Body of pancreas (tissue), 4 donors: Measurements from ENCODE around the gene OXTR. TPM values are rescaled to one million over a fixed set of nuclear protein-coding genes. Genes with fewer than 3 reads are reported as not detected.

Experiments used
- ATAC-seq: fragments of 150-250 bp; one replicate; pipeline ENCODE4 v1.9.1; 2016
- DNase-seq, 4 donors: peaks; one replicate each; pipeline ENCODE4 v3.0.0-alpha.2; 2019
- H3K27ac ChIP-seq, 4 donors: fragments of 200-600 bp; sonication (generic); 1 replicate in 3 of 4; 2 replicates in 1 of 4; pipeline versions ENCODE4 v1.5.1 to v1.6.1; 2016 to 2019; ENCODE audit warnings: mild to moderate bottlenecking in 1 of 4, mixed read lengths in 1 of 4, moderate library complexity in 1 of 4
- H3K27me3 ChIP-seq, 2 donors: fragments of 200-600 bp; sonication (generic); one replicate each; pipeline ENCODE4 v1.6.0; 2016; ENCODE audit warnings: mild to moderate bottlenecking in 1 of 2
- H3K36me3 ChIP-seq, 2 donors: fragments of 200-600 bp; sonication (generic); replicated peaks in 1 of 2; 2 replicates each; pipeline ENCODE4 v1.5.1; 2016; ENCODE audit warnings: low read depth in 2 of 2; ENCODE audit not compliant: insufficient read depth in 1 of 2
- H3K4me1 ChIP-seq: fragments of 200-600 bp; sonication (generic); one replicate; pipeline ENCODE4 v1.6.0; 2016
- H3K4me3 ChIP-seq, 2 donors: fragments of 200-600 bp; sonication (generic); 1 replicate in 1 of 2; 2 replicates in 1 of 2; pipeline ENCODE4 v1.5.1; 2016 to 2019
- H3K9me3 ChIP-seq, 3 donors: fragments of 200-600 bp; sonication (generic); 1 replicate in 2 of 3; 2 replicates in 1 of 3; pipeline ENCODE4 v1.5.1; 2016
- POLR2A ChIP-seq, 3 donors: fragments of 450-650 bp; IDR thresholded peaks; one replicate each; pipeline ENCODE4 v1.6.1; 2016; ENCODE audit warnings: antibody characterized with exemption in 3 of 3, mild to moderate bottlenecking in 2 of 3
- WGBS, 2 donors: methylation state at CpG; one replicate each; pipeline ENCODE4 v1.1.5; 2017; 5-methylcytosine and 5-hydroxymethylcytosine counted together
- intact Hi-C: fragments of 100-400 bp; cut with DNase I; formaldehyde crosslinking; loops from one replicate; pipeline ENCODE4 v1.15.1; 2023
- total RNA-seq, 2 donors: library from RNA; depleted of rRNA; stranded (reverse); fragments of >200 nt; gene quantifications; one replicate each; pipeline ENCODE4 v1.1.0, GENCODE V29; 2016
- TF ChIP-seq, protein P1 (sequence below), 7 experiments: fragments of 450-650 bp in 4 of 7; fragments of 200-600 bp in 3 of 7; sonication (generic) in 3 of 7; IDR thresholded peaks; one replicate each; pipeline ENCODE4 v1.5.1; 2016 to 2019; ENCODE audit warnings: antibody characterized with exemption in 7 of 7

Gene OXTR
- total RNA-seq, 2 donors from 2014 or later: 0.33 TPM; not detected in 1

DNA sequence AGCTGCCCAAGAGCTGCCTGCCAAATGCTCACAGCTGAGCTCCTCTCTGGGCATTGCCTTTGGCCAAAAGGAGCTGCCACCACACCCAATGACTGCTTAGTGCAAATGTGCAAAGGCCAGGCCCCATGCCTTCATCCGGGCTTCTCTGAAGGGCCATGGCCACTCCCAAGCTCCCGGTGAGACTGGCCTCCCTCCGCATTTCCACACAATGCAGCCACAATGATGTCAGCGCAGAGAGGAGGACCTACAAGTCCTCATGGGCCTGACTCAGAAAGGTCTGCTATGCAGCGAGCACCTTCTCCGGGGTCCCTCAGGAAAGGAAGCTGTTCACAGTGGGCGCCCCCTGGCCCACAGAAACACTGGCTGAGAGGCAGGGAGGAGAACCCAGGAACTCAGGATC is 12.7 kb downstream of the OXTR start:
- WGBS, 2 donors: 68 to 74% methylated on average over 7 of the region's 7 CpGs
- DNase-seq: no peak
- no peak for ATAC-seq

GRCh38 chr3:8755564-8756237 is 13.7 kb downstream of the OXTR start:
- Histone ChIP-seq H3K27ac (no peak overlapping the region), H3K27me3 (no peaks in the 10 kb centered on the region), H3K36me3 (no peaks in the 10 kb centered on the region), H3K4me1 (no peaks in the 10 kb centered on the region), H3K4me3 (no peak overlapping the region), H3K9me3 (no peaks in the 10 kb centered on the region)
- 60 to 68% methylated on average over 6 of the region's 6 CpGs for WGBS, 2 donors
- DNase-seq (no peak), ATAC-seq (no peak)
- intact Hi-C loops: no loop called here
- TF ChIP-seq POLR2A (IDR thresholded peaks at IDR 0.05): no peak
- TF ChIP-seq, protein P1, sequence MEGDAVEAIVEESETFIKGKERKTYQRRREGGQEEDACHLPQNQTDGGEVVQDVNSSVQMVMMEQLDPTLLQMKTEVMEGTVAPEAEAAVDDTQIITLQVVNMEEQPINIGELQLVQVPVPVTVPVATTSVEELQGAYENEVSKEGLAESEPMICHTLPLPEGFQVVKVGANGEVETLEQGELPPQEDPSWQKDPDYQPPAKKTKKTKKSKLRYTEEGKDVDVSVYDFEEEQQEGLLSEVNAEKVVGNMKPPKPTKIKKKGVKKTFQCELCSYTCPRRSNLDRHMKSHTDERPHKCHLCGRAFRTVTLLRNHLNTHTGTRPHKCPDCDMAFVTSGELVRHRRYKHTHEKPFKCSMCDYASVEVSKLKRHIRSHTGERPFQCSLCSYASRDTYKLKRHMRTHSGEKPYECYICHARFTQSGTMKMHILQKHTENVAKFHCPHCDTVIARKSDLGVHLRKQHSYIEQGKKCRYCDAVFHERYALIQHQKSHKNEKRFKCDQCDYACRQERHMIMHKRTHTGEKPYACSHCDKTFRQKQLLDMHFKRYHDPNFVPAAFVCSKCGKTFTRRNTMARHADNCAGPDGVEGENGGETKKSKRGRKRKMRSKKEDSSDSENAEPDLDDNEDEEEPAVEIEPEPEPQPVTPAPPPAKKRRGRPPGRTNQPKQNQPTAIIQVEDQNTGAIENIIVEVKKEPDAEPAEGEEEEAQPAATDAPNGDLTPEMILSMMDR (IDR thresholded peaks at IDR 0.05): peak in 1 of 7 experiments; percentile 4

More for the DNA sequence above, 12.7 kb downstream of the OXTR start:
- Histone ChIP-seq H3K36me3 (no peaks in the 10 kb centered on the region), H3K4me3 (no peak overlapping the region), H3K9me3 (no peaks in the 10 kb centered on the region), H3K4me1 (no peaks in the 10 kb centered on the region), H3K27me3 (no peaks in the 10 kb centered on the region), H3K27ac (no peak overlapping the region)
- intact Hi-C loops: no loop called here
- TF ChIP-seq, protein P1 (IDR thresholded peaks at IDR 0.05): no peak
- TF ChIP-seq POLR2A (IDR thresholded peaks at IDR 0.05): no peak

DNA sequence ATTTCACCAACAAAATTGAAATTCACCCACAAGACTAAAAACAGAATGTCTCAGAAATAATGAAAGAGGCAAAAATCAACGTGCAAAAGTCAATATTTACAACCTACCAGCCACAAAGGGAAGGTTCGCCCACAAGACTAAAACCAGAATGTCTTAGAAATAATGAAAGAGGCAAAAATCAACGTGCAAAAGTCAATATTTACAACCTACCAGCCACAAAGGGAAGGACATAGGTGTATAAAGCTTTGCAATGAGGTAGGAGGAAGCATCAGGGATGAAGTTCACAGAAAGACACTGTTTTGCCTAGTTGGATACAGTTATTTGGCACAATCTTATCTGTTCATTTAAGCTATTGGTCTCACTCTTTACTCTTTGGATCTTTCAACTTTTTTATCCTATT is 14.3 kb downstream of the OXTR start:
- H3K36me3 ChIP-seq: no peaks in the 10 kb centered on the region
- 20 to 24% methylated on average over 3 of the region's 3 CpGs for WGBS, 2 donors
- TF ChIP-seq POLR2A (IDR thresholded peaks at IDR 0.05): no peak
- TF ChIP-seq, protein P1 (IDR thresholded peaks at IDR 0.05): no peak
- no peak overlapping the region for H3K27ac ChIP-seq
- ATAC-seq: no peak
- no peaks in the 10 kb centered on the region for H3K4me1 ChIP-seq
- no peak for DNase-seq
- no peak overlapping the region for H3K4me3 ChIP-seq
- H3K27me3 ChIP-seq: no peaks in the 10 kb centered on the region
- intact Hi-C loops: no loop called here
- no peaks in the 10 kb centered on the region for H3K9me3 ChIP-seq

GRCh38 chr3:8752832-8753231 is 16.6 kb downstream of the OXTR start:
- Histone ChIP-seq H3K4me3 (no peak overlapping the region), H3K4me1 (no peaks in the 10 kb centered on the region), H3K27ac (no peak overlapping the region), H3K9me3 (no peaks in the 10 kb centered on the region), H3K36me3 (no peaks in the 10 kb centered on the region), H3K27me3 (no peaks in the 10 kb centered on the region)
- ATAC-seq: no peak
- no peak for DNase-seq
- TF ChIP-seq, protein P1 (IDR thresholded peaks at IDR 0.05): no peak
- TF ChIP-seq POLR2A (IDR thresholded peaks at IDR 0.05): no peak
- 77% methylated on average over 11 to 14 of the region's 14 CpGs for WGBS, 2 donors
- intact Hi-C loops: no loop called here

GRCh38 chr3:8749316-8749715 is 20.1 kb downstream of the OXTR start:
- Histone ChIP-seq H3K27ac (no peak overlapping the region), H3K27me3 (no peaks in the 10 kb centered on the region), H3K4me1 (no peaks in the 10 kb centered on the region), H3K4me3 (no peak overlapping the region), H3K36me3 (no peaks in the 10 kb centered on the region), H3K9me3 (no peaks in the 10 kb centered on the region)
- intact Hi-C loops: no loop called here
- ATAC-seq (no peak), DNase-seq (no peak)
- WGBS, 2 donors: 89 to 90% methylated on average over 2 to 3 of the region's 3 CpGs
- TF ChIP-seq, protein P1 (IDR thresholded peaks at IDR 0.05): no peak
- TF ChIP-seq POLR2A (IDR thresholded peaks at IDR 0.05): no peak
